Tibial artery (tissue), 4 donors: ENCODE measurements around the gene CERK.

Experiments
- DNase-seq, 2 donors: peaks; one replicate each; pipeline ENCODE4 v3.0.0-alpha.2; 2019
- H3K27ac ChIP-seq, 2 donors: fragments of 200-600 bp; sonication (generic) in 1 of 2; 1 replicate in 1 of 2; 2 replicates in 1 of 2; pipeline ENCODE4 v1.5.1; 2018 to 2019; ENCODE audit warnings: mild to moderate bottlenecking in 1 of 2
- H3K27me3 ChIP-seq, 2 donors: fragments of 200-600 bp; sonication (generic) in 1 of 2; one replicate each; pipeline versions ENCODE4 v1.5.1 to v1.6.0; 2016 to 2019
- H3K36me3 ChIP-seq, 3 donors: fragments of 200-600 bp; sonication (generic) in 2 of 3; one replicate each; pipeline ENCODE4 v1.5.1; 2016 to 2019; ENCODE audit warnings: mild to moderate bottlenecking in 2 of 3
- H3K4me1 ChIP-seq, 4 donors: fragments of 200-600 bp; sonication (generic) in 2 of 4; 1 replicate in 3 of 4; 2 replicates in 1 of 4; pipeline ENCODE4 v1.5.1; 2016 to 2019
- H3K4me3 ChIP-seq, 2 donors: fragments of 200-600 bp; sonication (generic) in 1 of 2; 1 replicate in 1 of 2; 2 replicates in 1 of 2; pipeline ENCODE4 v1.5.1; 2018 to 2019; ENCODE audit warnings: mild to moderate bottlenecking in 2 of 2
- H3K9me3 ChIP-seq, 3 donors: fragments of 200-600 bp; sonication (generic) in 1 of 3; one replicate each; pipeline ENCODE4 v1.5.1; 2016 to 2019
- intact Hi-C: fragments of 100-400 bp; cut with DNase I; formaldehyde crosslinking; loops from one replicate; pipeline ENCODE4 v1.15.0; 2023; ENCODE audit warnings: low total_unique reads
- TF ChIP-seq, protein P1 (sequence below), 2 experiments: fragments of 200-600 bp in 1 of 2; fragments of 450-650 bp in 1 of 2; IDR thresholded peaks; one replicate each; pipeline ENCODE4 v1.5.1; 2017 to 2019; ENCODE audit warnings: antibody characterized with exemption in 2 of 2, mild to moderate bottlenecking in 1 of 2, moderate library complexity in 1 of 2

Gene CERK

DNA sequence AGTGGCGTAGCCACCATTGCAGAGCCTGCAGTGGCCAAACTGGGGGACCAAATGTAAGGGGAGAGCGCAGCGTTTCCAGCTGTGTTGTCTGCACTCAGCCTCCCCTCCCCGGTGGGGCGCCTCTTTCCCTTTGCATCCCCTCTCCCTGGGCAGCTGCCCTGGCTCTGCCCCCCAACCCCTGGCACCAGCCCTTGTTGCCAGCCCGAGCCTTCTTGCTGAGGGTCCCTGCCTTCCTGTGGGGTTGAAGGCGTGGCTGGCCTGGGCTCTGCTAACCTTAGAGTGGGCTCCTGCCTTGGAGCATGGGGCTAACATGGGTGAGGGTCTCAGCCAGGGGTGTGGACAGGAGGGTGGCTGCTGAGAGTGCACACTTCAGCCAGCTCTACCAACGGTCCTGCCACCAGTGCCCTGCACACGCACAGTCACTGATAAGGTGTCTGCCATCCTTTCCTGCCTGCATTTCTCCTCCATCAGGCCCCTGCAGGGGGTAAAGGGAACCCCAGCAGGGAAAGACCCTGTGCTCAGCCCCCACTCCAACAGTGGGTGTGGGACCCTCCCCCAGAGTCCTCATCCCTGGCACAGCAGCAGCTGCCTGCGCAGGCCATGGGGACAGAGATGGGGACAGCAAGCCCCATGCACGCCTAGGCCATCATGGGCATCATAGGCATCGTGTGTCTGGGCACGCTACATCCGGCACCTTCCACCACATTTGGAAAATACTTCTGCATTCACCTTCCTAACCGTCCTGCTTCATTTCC lies 43.5 kb downstream of the CERK start:
- TF ChIP-seq, protein P1, sequence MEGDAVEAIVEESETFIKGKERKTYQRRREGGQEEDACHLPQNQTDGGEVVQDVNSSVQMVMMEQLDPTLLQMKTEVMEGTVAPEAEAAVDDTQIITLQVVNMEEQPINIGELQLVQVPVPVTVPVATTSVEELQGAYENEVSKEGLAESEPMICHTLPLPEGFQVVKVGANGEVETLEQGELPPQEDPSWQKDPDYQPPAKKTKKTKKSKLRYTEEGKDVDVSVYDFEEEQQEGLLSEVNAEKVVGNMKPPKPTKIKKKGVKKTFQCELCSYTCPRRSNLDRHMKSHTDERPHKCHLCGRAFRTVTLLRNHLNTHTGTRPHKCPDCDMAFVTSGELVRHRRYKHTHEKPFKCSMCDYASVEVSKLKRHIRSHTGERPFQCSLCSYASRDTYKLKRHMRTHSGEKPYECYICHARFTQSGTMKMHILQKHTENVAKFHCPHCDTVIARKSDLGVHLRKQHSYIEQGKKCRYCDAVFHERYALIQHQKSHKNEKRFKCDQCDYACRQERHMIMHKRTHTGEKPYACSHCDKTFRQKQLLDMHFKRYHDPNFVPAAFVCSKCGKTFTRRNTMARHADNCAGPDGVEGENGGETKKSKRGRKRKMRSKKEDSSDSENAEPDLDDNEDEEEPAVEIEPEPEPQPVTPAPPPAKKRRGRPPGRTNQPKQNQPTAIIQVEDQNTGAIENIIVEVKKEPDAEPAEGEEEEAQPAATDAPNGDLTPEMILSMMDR (IDR thresholded peaks at IDR 0.05): no peak
- H3K27me3 ChIP-seq: no peaks in the 10 kb centered on the region
- DNase-seq: no peak
- no peak overlapping the region for H3K27ac ChIP-seq
- intact Hi-C loops: no loop called here
- no peak overlapping the region for H3K4me3 ChIP-seq
- no peaks in the 10 kb centered on the region for H3K4me1 ChIP-seq
- peaks cover 78 to 98% (median 94%) of the 10 kb centered on the region in 3 donors for H3K36me3 ChIP-seq
- no peaks in the 10 kb centered on the region for H3K9me3 ChIP-seq

DNA sequence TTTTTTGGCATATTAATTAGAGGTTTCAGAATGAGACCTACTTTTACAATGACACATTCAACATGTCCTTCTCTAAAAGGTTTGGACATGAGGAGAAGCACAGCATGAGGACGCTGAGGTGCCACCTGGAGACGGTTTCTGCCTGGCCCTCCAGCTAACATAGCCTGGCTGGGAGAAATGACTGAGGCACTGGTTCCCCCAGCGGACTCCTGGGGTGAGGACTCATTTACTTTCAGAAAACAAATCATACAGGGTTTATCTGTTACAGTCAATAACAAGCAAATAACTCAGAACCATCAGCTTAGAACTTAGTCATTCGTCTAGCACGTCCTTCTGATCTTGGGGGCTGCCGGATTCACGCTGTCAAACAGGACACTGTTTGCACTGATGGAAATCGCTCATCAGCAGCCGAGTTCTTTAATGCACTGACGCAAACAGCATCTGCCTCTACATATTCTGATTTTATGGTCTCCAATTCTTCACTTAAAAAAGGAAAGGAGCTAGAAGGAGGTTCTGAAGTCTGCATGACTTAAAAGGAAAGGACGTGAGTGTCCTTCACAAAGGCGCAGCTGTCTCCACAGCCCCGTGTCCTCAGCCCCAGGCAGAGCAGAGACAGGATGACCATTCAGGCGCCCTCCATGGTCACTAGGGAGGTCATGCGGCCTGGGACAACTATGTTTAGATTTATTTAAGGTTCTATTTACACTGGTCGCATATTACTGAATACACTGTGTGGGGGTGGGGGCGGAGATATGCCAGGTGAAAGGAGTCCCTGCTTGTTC lies 44.2 kb downstream of the CERK start:
- Histone ChIP-seq H3K36me3 (peaks cover 81 to 98% (median 93%) of the 10 kb centered on the region in 3 donors), H3K27ac (no peak overlapping the region)
- intact Hi-C loops: no loop called here

DNA sequence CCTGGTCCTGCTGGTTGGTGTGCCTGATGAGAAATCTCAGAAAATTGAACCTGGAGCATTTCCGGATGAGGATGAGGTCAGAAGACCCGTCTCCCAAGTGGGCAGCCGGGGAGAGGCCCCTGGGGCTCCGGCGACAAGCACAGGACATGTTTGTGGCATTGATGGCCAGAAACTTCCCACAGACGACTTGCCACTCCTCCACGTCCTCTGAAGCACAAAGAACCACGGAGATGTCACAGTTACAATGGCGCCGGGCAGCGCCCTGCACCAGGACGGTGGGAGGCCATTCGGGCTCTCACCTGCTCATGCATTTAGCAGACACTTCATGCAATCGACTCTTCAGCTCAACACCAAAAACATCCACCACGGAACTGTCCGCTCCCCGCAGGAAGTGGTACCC lies 46.5 kb downstream of the CERK start:
- H3K9me3 ChIP-seq: no peaks in the 10 kb centered on the region
- DNase-seq: no peak
- no peak overlapping the region for H3K27ac ChIP-seq
- H3K4me1 ChIP-seq: no peaks in the 10 kb centered on the region
- no peaks in the 10 kb centered on the region for H3K27me3 ChIP-seq
- no peak overlapping the region for H3K4me3 ChIP-seq
- peaks cover 81 to 100% (median 92%) of the 10 kb centered on the region in 3 donors for H3K36me3 ChIP-seq
- TF ChIP-seq, protein P1 (IDR thresholded peaks at IDR 0.05): no peak
- intact Hi-C loops: no loop called here

More for the DNA sequence above, 44.2 kb downstream of the CERK start:
- DNase-seq: no peak
- Histone ChIP-seq H3K27me3 (no peaks in the 10 kb centered on the region), H3K9me3 (no peaks in the 10 kb centered on the region), H3K4me1 (no peaks in the 10 kb centered on the region), H3K4me3 (no peak overlapping the region)
- TF ChIP-seq, protein P1 (IDR thresholded peaks at IDR 0.05): no peak

DNA sequence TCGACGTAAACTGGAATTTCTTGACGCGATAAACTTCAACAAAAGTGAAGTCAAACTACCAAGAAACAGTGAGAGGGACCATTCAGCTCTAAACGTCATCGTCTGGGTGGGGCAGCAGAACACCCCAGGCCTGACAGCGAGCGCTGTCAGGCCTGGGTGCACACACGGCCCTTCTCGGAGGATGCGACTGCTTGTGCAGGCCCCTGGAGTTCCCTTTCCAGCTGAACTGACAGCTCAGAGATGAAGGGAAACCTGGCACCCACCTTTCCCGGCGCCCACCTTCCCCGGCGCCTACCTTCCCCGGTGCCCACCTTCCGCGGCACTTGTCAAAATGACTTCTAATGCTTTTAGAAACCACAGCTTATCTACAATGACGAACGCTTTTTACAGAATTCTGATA lies 47.9 kb downstream of the CERK start:
- no peaks in the 10 kb centered on the region for H3K4me1 ChIP-seq
- peaks cover 77 to 100% (median 91%) of the 10 kb centered on the region in 3 donors for H3K36me3 ChIP-seq
- no peak for DNase-seq
- intact Hi-C loops: no loop called here
- H3K4me3 ChIP-seq: no peak overlapping the region
- H3K27ac ChIP-seq: no peak overlapping the region
- no peaks in the 10 kb centered on the region for H3K9me3 ChIP-seq
- TF ChIP-seq, protein P1 (IDR thresholded peaks at IDR 0.05): no peak
- H3K27me3 ChIP-seq: no peaks in the 10 kb centered on the region

DNA sequence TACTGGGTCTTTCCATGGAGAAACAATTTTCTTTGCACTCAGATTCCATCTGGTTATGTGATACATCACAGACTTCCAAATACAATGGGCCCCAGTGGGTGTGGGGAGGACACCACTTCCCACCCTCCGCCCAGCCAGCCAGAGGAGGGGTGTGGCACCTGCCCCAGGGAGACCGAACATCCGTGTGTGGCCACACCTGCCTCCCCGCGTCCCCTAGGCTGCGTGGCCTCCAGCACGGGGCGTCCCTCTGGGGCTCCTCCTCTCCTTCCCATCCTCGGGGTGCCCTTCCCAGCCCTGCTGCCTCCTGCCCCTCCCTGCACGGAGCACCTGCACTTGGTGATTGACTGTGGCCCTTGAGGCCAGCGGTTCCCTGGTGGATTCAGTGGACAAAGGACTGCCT lies 49.1 kb downstream of the CERK start:
- Histone ChIP-seq H3K36me3 (peaks cover 73 to 88% (median 86%) of the 10 kb centered on the region in 3 donors), H3K9me3 (no peaks in the 10 kb centered on the region), H3K27me3 (no peaks in the 10 kb centered on the region), H3K4me3 (no peak overlapping the region), H3K27ac (no peak overlapping the region), H3K4me1 (no peaks in the 10 kb centered on the region)
- DNase-seq: no peak
- TF ChIP-seq, protein P1 (IDR thresholded peaks at IDR 0.05): no peak
- intact Hi-C loops: no loop called here
